ENCODE measurements around the gene GLI3. TPM values are rescaled to one million over a fixed set of nuclear protein-coding genes. Genes with fewer than 3 reads are reported as not detected.

GLI3 gene
- total RNA-seq, 1 donor from 2014 or later = 32.0 TPM

- Histone ChIP-seq H3K79me2 (ENCODE audit: low read depth) (peaks cover 91% of the 10 kb centered on the region), H3K9me3 (ENCODE audit: low read depth) (no peaks in the 10 kb centered on the region), H3K4me1 (peaks cover 75% of the 10 kb centered on the region), H3K9ac (no peak overlapping the region), H3F3A (ENCODE audit: low read depth) (peaks cover 57% of the 10 kb centered on the region), H3K27me3 (no peaks in the 10 kb centered on the region), H4K20me1 (ENCODE audit: low read depth) (peaks cover 45% of the 10 kb centered on the region), H3K4me2 (peak overlapping the region; percentile 71), H3K27ac (peak overlapping the region; percentile 98), H3K36me3 (peaks cover 10% of the 10 kb centered on the region), H2AFZ (replicated peaks) (no peak overlapping the region), H3K4me3 (peak overlapping the region; percentile 30)
- peaks cover under 1% of the 10 kb centered on the region for H3K9me3 Mint-ChIP-seq
- TF ChIP-seq EZH2phosphoT487 (IDR thresholded peaks at IDR 0.05) = peak; percentile 68
- TF ChIP-seq CTCF (IDR thresholded peaks at IDR 0.05) = no peak
- no peak for TF ChIP-seq EZH2 (IDR thresholded peaks at IDR 0.05)
- peak; percentile 91 for DNase-seq (ENCODE audit: low spot score)
- H3K27ac Mint-ChIP-seq = peak overlapping the region; percentile 92
- peaks cover 3% of the 10 kb centered on the region for H3K27me3 Mint-ChIP-seq (ENCODE audit: insufficient read depth, low read depth)
- H3K4me1 Mint-ChIP-seq = peaks cover 74% of the 10 kb centered on the region
- peaks cover 34% of the 10 kb centered on the region for H3K36me3 Mint-ChIP-seq
- peak overlapping the region; percentile 72 for H3K4me3 Mint-ChIP-seq
These were observed 24.4 kb downstream of the GLI3 start for GRCh38 chr7:42212541-42213090.

DNA sequence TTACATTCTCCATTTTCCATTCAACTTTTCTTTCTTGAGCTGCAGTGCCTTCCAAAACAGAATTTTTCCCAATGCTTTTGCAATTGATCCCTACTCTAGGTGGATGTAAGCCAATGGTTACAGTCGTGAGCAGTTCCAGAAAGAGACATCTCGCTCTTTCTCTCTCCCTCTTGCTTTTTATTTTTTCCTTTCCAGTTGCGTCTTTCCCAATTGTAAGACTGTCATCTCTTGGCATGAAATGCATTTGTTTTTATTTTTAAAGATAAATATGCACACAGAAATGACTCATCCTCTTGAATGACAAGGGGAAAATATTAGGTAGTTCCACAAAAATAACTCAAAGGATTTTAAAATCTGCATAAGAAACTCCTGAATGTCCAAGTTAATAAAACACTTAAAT, 25.1 kb downstream of the GLI3 start:
- Mint-ChIP-seq H3K36me3 (peaks cover 37% of the 10 kb centered on the region), H3K4me3 (no peak overlapping the region), H3K27ac (peak overlapping the region; percentile 73), H3K4me1 (peaks cover 67% of the 10 kb centered on the region), H3K27me3 (ENCODE audit: insufficient read depth, low read depth) (peaks cover 3% of the 10 kb centered on the region), H3K9me3 (peaks cover 4% of the 10 kb centered on the region)
- TF ChIP-seq EZH2 (IDR thresholded peaks at IDR 0.05) = no peak
- no peak for TF ChIP-seq EZH2phosphoT487 (IDR thresholded peaks at IDR 0.05)
- TF ChIP-seq CTCF (IDR thresholded peaks at IDR 0.05) = no peak
- peaks cover 91% of the 10 kb centered on the region for H3K79me2 ChIP-seq (ENCODE audit: low read depth)
- DNase-seq (ENCODE audit: low spot score) = no peak
- H3K4me1 ChIP-seq = peaks cover 68% of the 10 kb centered on the region
- H3K36me3 ChIP-seq = peaks cover 10% of the 10 kb centered on the region
- H3K27ac ChIP-seq = peak overlapping the region; percentile 98
- no peaks in the 10 kb centered on the region for H3K27me3 ChIP-seq
- no peak overlapping the region for H2AFZ ChIP-seq (replicated peaks)
- peaks cover 41% of the 10 kb centered on the region for H4K20me1 ChIP-seq (ENCODE audit: low read depth)
- H3K9me3 ChIP-seq (ENCODE audit: low read depth) = no peaks in the 10 kb centered on the region
- peaks cover 50% of the 10 kb centered on the region for H3F3A ChIP-seq (ENCODE audit: low read depth)
- H3K9ac ChIP-seq = no peak overlapping the region
- H3K4me2 ChIP-seq = peak overlapping the region; percentile 71
- peak overlapping the region; percentile 16 for H3K4me3 ChIP-seq

GRCh38 chr7:42210779-42211178, 26.2 kb downstream of the GLI3 start:
- H3K4me3 Mint-ChIP-seq = no peak overlapping the region
- no peak overlapping the region for H2AFZ ChIP-seq (replicated peaks)
- DNase-seq (ENCODE audit: low spot score) = no peak

More at GRCh38 chr7:42210779-42211178, 26.2 kb downstream of the GLI3 start:
- H3K9me3 ChIP-seq (ENCODE audit: low read depth) = no peaks in the 10 kb centered on the region
- peaks cover 15% of the 10 kb centered on the region for H3K36me3 ChIP-seq
- H3K4me2 ChIP-seq = peak overlapping the region; percentile 71
- H3K9ac ChIP-seq = no peak overlapping the region
- H3K4me3 ChIP-seq = no peak overlapping the region
- peaks cover 91% of the 10 kb centered on the region for H3K79me2 ChIP-seq (ENCODE audit: low read depth)
- H3F3A ChIP-seq (ENCODE audit: low read depth) = peaks cover 41% of the 10 kb centered on the region
- Mint-ChIP-seq H3K27me3 (ENCODE audit: insufficient read depth, low read depth) (peaks cover 3% of the 10 kb centered on the region), H3K9me3 (peaks cover 4% of the 10 kb centered on the region), H3K27ac (peak overlapping the region; percentile 17), H3K36me3 (peaks cover 44% of the 10 kb centered on the region), H3K4me1 (peaks cover 57% of the 10 kb centered on the region)
- peaks cover 56% of the 10 kb centered on the region for H3K4me1 ChIP-seq
- no peak overlapping the region for H3K27ac ChIP-seq
- TF ChIP-seq EZH2phosphoT487 (IDR thresholded peaks at IDR 0.05) (no peak), CTCF (IDR thresholded peaks at IDR 0.05) (no peak), EZH2 (IDR thresholded peaks at IDR 0.05) (no peak)
- H4K20me1 ChIP-seq (ENCODE audit: low read depth) = peaks cover 44% of the 10 kb centered on the region
- no peaks in the 10 kb centered on the region for H3K27me3 ChIP-seq

Measured in neural progenitor cell (in vitro differentiated cells).